Neural cell (in vitro differentiated cells): ENCODE data around the gene ZBTB25.

Experiments
- CTCF ChIP-seq: fragments of 450-650 bp; IDR thresholded peaks from 2 replicates; pipeline ENCODE4 v1.5.1; 2014; ENCODE audit warnings: antibody characterized with exemption, mild to moderate bottlenecking, moderate library complexity; ENCODE audit not compliant: poor library complexity, severe bottlenecking
- EZH2 ChIP-seq: fragments of 200-600, 300-800 bp; shearing (Covaris generic), sonication (generic); IDR thresholded peaks from 2 replicates; pipeline ENCODE4 v1.6.1; 2014; ENCODE audit warnings: antibody characterized with exemption, low read length, borderline replicate concordance, mild to moderate bottlenecking; ENCODE audit not compliant: insufficient read depth, poor library complexity, severe bottlenecking
- MXI1 ChIP-seq: fragments of 450-650 bp; conservative IDR thresholded peaks from 2 replicates; pipeline ENCODE4 v1.6.1; 2014; ENCODE audit warnings: antibody characterized with exemption, mild to moderate bottlenecking; ENCODE audit not compliant: poor library complexity, severe bottlenecking
- POLR2AphosphoS5 ChIP-seq: IDR thresholded peaks from 2 replicates; pipeline ENCODE4 v1.6.1; 2012
- SMC3 ChIP-seq: fragments of 450-650 bp; conservative IDR thresholded peaks from 2 replicates; pipeline ENCODE4 v1.6.1; 2014; ENCODE audit warnings: antibody characterized with exemption, mild to moderate bottlenecking, moderate library complexity; ENCODE audit not compliant: poor library complexity
- TAF1 ChIP-seq: IDR thresholded peaks from 2 replicates; pipeline ENCODE4 v1.6.1; 2012; ENCODE audit warnings: low read depth

- TF ChIP-seq MXI1 (no peak), SMC3 (no peak), CTCF (no peak), POLR2AphosphoS5 (no peak), EZH2 (no peak), TAF1 (no peak)
Measured at GRCh38 chr14:64412237-64412636, 91.4 kb downstream of the ZBTB25 start.
